CD4-positive, alpha-beta T cell treated with Interleukin-4 for 4 hours (primary cell): ENCODE data around the gene KCNQ1.

Experiments
- DNase-seq: peaks from one replicate; pipeline ENCODE4 v3.0.0-alpha.2; 2020

KCNQ1 gene

GRCh38 chr11:2776351-2777061 lies 331.7 kb downstream of the KCNQ1 start:
- DNase-seq = no peak

- DNase-seq = no peak
Observed at GRCh38 chr11:2777386-2777785, 332.6 kb downstream of the KCNQ1 start.

- no peak for DNase-seq
Observed at GRCh38 chr11:2777871-2778629, 333.2 kb downstream of the KCNQ1 start.

GRCh38 chr11:2778630-2779498 lies 334.1 kb downstream of the KCNQ1 start:
- DNase-seq = no peak

GRCh38 chr11:2779499-2779980 lies 334.7 kb downstream of the KCNQ1 start:
- no peak for DNase-seq

- DNase-seq = no peak
Observed at GRCh38 chr11:2779981-2780849, 335.4 kb downstream of the KCNQ1 start.

GRCh38 chr11:2780850-2781407 lies 336.1 kb downstream of the KCNQ1 start:
- no peak for DNase-seq

- no peak for DNase-seq
Observed at GRCh38 chr11:2781408-2782274, 336.8 kb downstream of the KCNQ1 start.

GRCh38 chr11:2782769-2783168 lies 338.0 kb downstream of the KCNQ1 start:
- DNase-seq = no peak

GRCh38 chr11:2783536-2784082 lies 338.8 kb downstream of the KCNQ1 start:
- DNase-seq = no peak

GRCh38 chr11:2787816-2788167 lies 343.0 kb downstream of the KCNQ1 start:
- DNase-seq = no peak

- DNase-seq = no peak
Observed at GRCh38 chr11:2788168-2789071, 343.6 kb downstream of the KCNQ1 start.

- DNase-seq = no peak
Observed at GRCh38 chr11:2789331-2789730, 344.5 kb downstream of the KCNQ1 start.

GRCh38 chr11:2789791-2790567 lies 345.2 kb downstream of the KCNQ1 start:
- no peak for DNase-seq

GRCh38 chr11:2790568-2790921 lies 345.7 kb downstream of the KCNQ1 start:
- no peak for DNase-seq

GRCh38 chr11:2791139-2791520 lies 346.3 kb downstream of the KCNQ1 start:
- no peak for DNase-seq

GRCh38 chr11:2791521-2792380 lies 346.9 kb downstream of the KCNQ1 start:
- DNase-seq = peak; percentile 20
